Neural progenitor cell (in vitro differentiated cells): ENCODE results near the gene DNAJB2. TPM values are rescaled to one million over a fixed set of nuclear protein-coding genes. Genes with fewer than 3 reads are reported as not detected.

Experiments used
- DNase-seq: peaks from one replicate; pipeline ENCODE4 v3.0.0-alpha.2; 2016; ENCODE audit warnings: low spot score
- H2AFZ ChIP-seq: fragments of 200-600 bp; sonication (generic); replicated peaks from 2 replicates; pipeline ENCODE4 v1.6.1; 2016; ENCODE audit warnings: antibody characterized with exemption
- H3F3A ChIP-seq: fragments of 200-600 bp; sonication (generic); 2 replicates; pipeline ENCODE4 v1.6.1; 2016; ENCODE audit warnings: antibody characterized with exemption, low read depth
- H3K27ac ChIP-seq: fragments of 200-600 bp; sonication (generic); 2 replicates; pipeline ENCODE4 v1.5.1; 2016; ENCODE audit warnings: mild to moderate bottlenecking
- H3K27me3 ChIP-seq: fragments of 200-600 bp; sonication (generic); 2 replicates; pipeline ENCODE4 v1.6.1; 2016; ENCODE audit warnings: mild to moderate bottlenecking, moderate library complexity
- H3K36me3 ChIP-seq: fragments of 200-600 bp; sonication (generic); 2 replicates; pipeline ENCODE4 v1.5.1; 2016
- H3K4me1 ChIP-seq: fragments of 200-600 bp; sonication (generic); 2 replicates; pipeline ENCODE4 v1.6.1; 2016; ENCODE audit warnings: mixed run types
- H3K4me2 ChIP-seq: fragments of 200-600 bp; sonication (generic); 2 replicates; pipeline ENCODE4 v1.6.1; 2016
- H3K4me3 ChIP-seq: fragments of 200-600 bp; sonication (generic); 2 replicates; pipeline ENCODE4 v1.5.1; 2016
- H3K79me2 ChIP-seq: fragments of 200-600 bp; sonication (generic); 2 replicates; pipeline ENCODE4 v1.6.1; 2016; ENCODE audit warnings: low read depth
- H3K9ac ChIP-seq: fragments of 200-600 bp; sonication (generic); 2 replicates; pipeline ENCODE4 v1.6.1; 2016
- H3K9me3 ChIP-seq: fragments of 200-600 bp; sonication (generic); 2 replicates; pipeline ENCODE4 v1.5.1; 2016; ENCODE audit warnings: low read depth
- H4K20me1 ChIP-seq: fragments of 200-600 bp; sonication (generic); 2 replicates; pipeline ENCODE4 v1.6.1; 2016; ENCODE audit warnings: low read depth
- H3K27ac Mint-ChIP-seq: 3 replicates; pipeline ENCODE4 v1.8.0; 2021; ENCODE audit warnings: mixed read lengths
- H3K27me3 Mint-ChIP-seq: 2 replicates; pipeline ENCODE4 v1.8.0; 2022; ENCODE audit warnings: low read depth, mild to moderate bottlenecking, inconsistent platforms, moderate library complexity, mixed read lengths; ENCODE audit not compliant: insufficient read depth
- H3K36me3 Mint-ChIP-seq: 3 replicates; pipeline ENCODE4 v1.8.0; 2021; ENCODE audit warnings: mixed read lengths
- H3K4me1 Mint-ChIP-seq: 3 replicates; pipeline ENCODE4 v1.8.0; 2021; ENCODE audit warnings: mixed read lengths
- H3K4me3 Mint-ChIP-seq: 3 replicates; pipeline ENCODE4 v1.8.0; 2021; ENCODE audit warnings: mild to moderate bottlenecking, moderate library complexity, mixed read lengths
- H3K9me3 Mint-ChIP-seq: 3 replicates; pipeline ENCODE4 v1.8.0; 2020; ENCODE audit warnings: mixed read lengths
- EZH2 ChIP-seq: fragments of 200-600 bp; sonication (generic); IDR thresholded peaks from 2 replicates; pipeline ENCODE4 v1.6.1; 2017; ENCODE audit warnings: antibody characterized with exemption, mild to moderate bottlenecking, moderate library complexity
- EZH2phosphoT487 ChIP-seq: fragments of 200-600 bp; sonication (generic); IDR thresholded peaks from 2 replicates; pipeline ENCODE4 v1.6.1; 2017; ENCODE audit warnings: antibody characterized with exemption
- microRNA counts: library from miRNA; unstranded; fragments of <30 nt; microRNA quantifications from one replicate; lab custom pipeline; 2016
- microRNA-seq: library from miRNA; unstranded; fragments of <30 nt; microRNA quantifications from one replicate; pipeline ENCODE4, GENCODE V29; 2016
- small RNA-seq: library from RNA; depleted of rRNA; stranded (forward); fragments of <200 nt; gene quantifications from one replicate; pipeline ENCODE3, GENCODE V24; 2015
- total RNA-seq: library from RNA; depleted of rRNA; stranded (reverse); fragments of >200 nt; gene quantifications from 2 replicates; pipeline ENCODE4 v1.2.3, GENCODE V29; 2015; ENCODE audit warnings: low replicate concordance
- TF ChIP-seq, protein P1 (sequence below): fragments of 200-600 bp; sonication (generic); IDR thresholded peaks from 2 replicates; pipeline ENCODE4 v1.5.1; 2017; ENCODE audit warnings: antibody characterized with exemption, mild to moderate bottlenecking

DNAJB2 gene
- total RNA-seq, 1 donor from 2014 or later, result 35.0 TPM

DNA sequence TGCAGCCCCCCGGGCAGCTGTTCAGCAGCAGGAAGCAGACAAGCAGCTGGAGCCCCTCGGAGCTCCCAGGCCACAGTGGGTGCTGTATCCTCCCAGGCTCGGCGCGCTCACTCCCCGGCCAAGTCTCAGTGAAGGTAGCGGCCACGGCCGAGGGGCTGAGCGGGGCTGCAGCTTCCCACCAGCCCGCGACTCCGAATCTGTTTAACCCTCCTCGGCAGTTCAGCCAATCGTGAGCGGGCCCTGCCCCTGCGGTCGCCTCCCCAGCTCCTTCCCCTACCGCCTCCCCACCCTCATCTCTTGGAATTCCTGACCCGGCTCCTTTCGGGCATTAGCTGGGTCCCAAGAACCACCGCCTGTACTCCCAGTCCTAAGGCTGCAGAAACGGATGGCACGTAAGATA lies 53.4 kb downstream of the DNAJB2 start, which contains the start of gene RESP18:
TSS of gene RESP18 (minus strand) at position 203 of the 400 bp plus-strand sequence.
- no peak within 1 kb of the TSS for H3K27ac Mint-ChIP-seq
- H3K4me2 ChIP-seq, result no peak within 1 kb of the TSS
- no peaks in the 10 kb centered on the region for H3K36me3 Mint-ChIP-seq
- H3K9me3 ChIP-seq, result no peaks in the 10 kb centered on the region
- H3K27me3 Mint-ChIP-seq, result peaks cover 53% of the 10 kb centered on the region
- H3K36me3 ChIP-seq, result no peaks in the 10 kb centered on the region
- peak; percentile 42 for DNase-seq
- no peaks in the 10 kb centered on the region for H3F3A ChIP-seq
- peaks cover 10% of the 10 kb centered on the region for H3K9me3 Mint-ChIP-seq
- no peak within 1 kb of the TSS for H3K27ac ChIP-seq
- H2AFZ ChIP-seq, result no peak within 1 kb of the TSS
- H3K79me2 ChIP-seq, result no peaks in the 10 kb centered on the region
- H4K20me1 ChIP-seq, result peaks cover 28% of the 10 kb centered on the region
- H3K4me3 Mint-ChIP-seq, result peak within 1 kb of the TSS; percentile 1
- peaks cover 23% of the 10 kb centered on the region for H3K4me1 Mint-ChIP-seq
- H3K4me3 ChIP-seq, result no peak within 1 kb of the TSS
- H3K4me1 ChIP-seq, result no peaks in the 10 kb centered on the region
- H3K9ac ChIP-seq, result no peak within 1 kb of the TSS
- TF ChIP-seq, protein P1, sequence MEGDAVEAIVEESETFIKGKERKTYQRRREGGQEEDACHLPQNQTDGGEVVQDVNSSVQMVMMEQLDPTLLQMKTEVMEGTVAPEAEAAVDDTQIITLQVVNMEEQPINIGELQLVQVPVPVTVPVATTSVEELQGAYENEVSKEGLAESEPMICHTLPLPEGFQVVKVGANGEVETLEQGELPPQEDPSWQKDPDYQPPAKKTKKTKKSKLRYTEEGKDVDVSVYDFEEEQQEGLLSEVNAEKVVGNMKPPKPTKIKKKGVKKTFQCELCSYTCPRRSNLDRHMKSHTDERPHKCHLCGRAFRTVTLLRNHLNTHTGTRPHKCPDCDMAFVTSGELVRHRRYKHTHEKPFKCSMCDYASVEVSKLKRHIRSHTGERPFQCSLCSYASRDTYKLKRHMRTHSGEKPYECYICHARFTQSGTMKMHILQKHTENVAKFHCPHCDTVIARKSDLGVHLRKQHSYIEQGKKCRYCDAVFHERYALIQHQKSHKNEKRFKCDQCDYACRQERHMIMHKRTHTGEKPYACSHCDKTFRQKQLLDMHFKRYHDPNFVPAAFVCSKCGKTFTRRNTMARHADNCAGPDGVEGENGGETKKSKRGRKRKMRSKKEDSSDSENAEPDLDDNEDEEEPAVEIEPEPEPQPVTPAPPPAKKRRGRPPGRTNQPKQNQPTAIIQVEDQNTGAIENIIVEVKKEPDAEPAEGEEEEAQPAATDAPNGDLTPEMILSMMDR, result no peak
- TF ChIP-seq EZH2 (no peak), EZH2phosphoT487 (no peak)
- H3K27me3 ChIP-seq, result peaks cover 99% of the 10 kb centered on the region

DNA sequence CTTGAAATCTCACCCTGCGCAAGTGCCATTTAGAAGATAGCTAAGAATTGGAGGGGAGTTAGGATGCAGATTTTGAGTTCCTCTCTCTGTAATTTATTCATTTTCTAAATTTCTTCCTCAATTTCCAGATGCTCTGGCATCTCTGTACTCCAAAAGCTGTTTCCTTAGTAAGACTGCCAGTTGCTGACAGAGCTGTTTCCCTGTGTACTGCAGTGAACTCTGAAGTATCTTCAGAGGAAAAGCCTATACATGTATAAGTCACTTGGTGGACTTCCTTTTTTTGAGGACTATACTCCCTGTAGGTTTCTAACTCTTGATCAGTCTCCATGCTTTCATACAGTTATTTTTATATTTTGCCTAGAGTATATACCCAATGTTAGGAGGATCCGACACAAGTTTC lies 54.9 kb downstream of the DNAJB2 start:
- Mint-ChIP-seq H3K4me1 (peaks cover 17% of the 10 kb centered on the region), H3K4me3 (no peak overlapping the region), H3K36me3 (no peaks in the 10 kb centered on the region), H3K27ac (no peak overlapping the region), H3K27me3 (peaks cover 51% of the 10 kb centered on the region), H3K9me3 (peaks cover 10% of the 10 kb centered on the region)
- H3K36me3 ChIP-seq, result no peaks in the 10 kb centered on the region
- no peak overlapping the region for H2AFZ ChIP-seq
- H3K9me3 ChIP-seq, result no peaks in the 10 kb centered on the region
- peaks cover 98% of the 10 kb centered on the region for H3K27me3 ChIP-seq
- H3F3A ChIP-seq, result no peaks in the 10 kb centered on the region
- no peaks in the 10 kb centered on the region for H3K79me2 ChIP-seq
- peaks cover 28% of the 10 kb centered on the region for H4K20me1 ChIP-seq
- H3K27ac ChIP-seq, result no peak overlapping the region
- TF ChIP-seq EZH2 (no peak), EZH2phosphoT487 (no peak)
- TF ChIP-seq, protein P1, result no peak
- H3K9ac ChIP-seq, result no peak overlapping the region
- no peak overlapping the region for H3K4me2 ChIP-seq
- H3K4me1 ChIP-seq, result no peaks in the 10 kb centered on the region
- DNase-seq, result no peak
- no peak overlapping the region for H3K4me3 ChIP-seq

DNA sequence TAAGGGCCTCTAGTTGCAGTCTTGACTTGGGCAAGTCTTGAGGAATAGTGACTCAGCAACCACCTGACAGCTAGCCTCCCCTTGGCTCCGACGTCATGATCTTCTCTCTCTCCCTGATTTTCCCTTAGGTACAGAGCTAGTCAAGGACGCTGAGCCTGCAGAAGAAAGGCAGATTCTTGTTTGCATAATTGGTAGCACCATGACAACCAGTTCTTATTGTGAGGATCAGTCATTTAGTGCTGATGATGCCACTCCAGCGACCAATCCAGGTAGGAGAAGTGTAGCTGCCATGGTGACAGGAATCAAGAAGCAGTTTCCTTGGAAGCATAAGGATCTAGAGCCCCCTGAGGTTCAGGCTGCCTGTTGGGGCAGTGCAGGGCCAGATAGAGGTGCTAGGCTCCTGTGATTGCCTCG lies 56.2 kb downstream of the DNAJB2 start:
- H3K27ac Mint-ChIP-seq, result no peak overlapping the region
- H3K27ac ChIP-seq, result no peak overlapping the region

More for the DNA sequence above, 56.2 kb downstream of the DNAJB2 start:
- peaks cover 25% of the 10 kb centered on the region for H4K20me1 ChIP-seq
- no peaks in the 10 kb centered on the region for H3K36me3 ChIP-seq
- H3K9ac ChIP-seq, result no peak overlapping the region
- H3K9me3 ChIP-seq, result no peaks in the 10 kb centered on the region
- no peaks in the 10 kb centered on the region for H3K4me1 ChIP-seq
- Mint-ChIP-seq H3K9me3 (peaks cover 10% of the 10 kb centered on the region), H3K4me3 (no peak overlapping the region), H3K36me3 (no peaks in the 10 kb centered on the region), H3K4me1 (peaks cover 17% of the 10 kb centered on the region), H3K27me3 (peaks cover 46% of the 10 kb centered on the region)
- no peak overlapping the region for H2AFZ ChIP-seq
- DNase-seq, result peak; percentile 6
- no peaks in the 10 kb centered on the region for H3F3A ChIP-seq
- no peak overlapping the region for H3K4me2 ChIP-seq
- no peak overlapping the region for H3K4me3 ChIP-seq
- TF ChIP-seq EZH2phosphoT487 (no peak), EZH2 (no peak)
- TF ChIP-seq, protein P1, result no peak
- H3K79me2 ChIP-seq, result no peaks in the 10 kb centered on the region
- H3K27me3 ChIP-seq, result peaks cover 98% of the 10 kb centered on the region

MicroRNAs encoded within 50 kb of the gene (microRNA counts, 767-probe panel; counts per million panel counts)
- 460 counts per million, percentile 90 among the panel's probes with 10 or more counts for microRNA hsa-miR-153 (lab: Ali Mortazavi, UCI)

Small RNA genes within 50 kb of the gene (microRNA-seq; reads per million reads assigned to microRNA genes)
- not detected for gene MIR153-1

Small RNA genes within 50 kb of the gene (small RNA-seq; reads per million reads assigned to genes)
- not detected for gene MIR153-1

Other genes starting within 250 kb of the DNAJB2 start
- gene CFAP65, start 237.8 kb upstream of the DNAJB2 start, total RNA-seq, result 0.22 and 0.80 TPM in 2 replicates
- 0.06 TPM in 1 of 2 replicates, not detected in the other for gene IHH, start 218.4 kb upstream of the DNAJB2 start, total RNA-seq
- 23.9 and 25.5 TPM in 2 replicates for gene NHEJ1, start 118.6 kb upstream of the DNAJB2 start, total RNA-seq
- gene SLC23A3, start 109.3 kb upstream of the DNAJB2 start, total RNA-seq, result 0.06 and 1.4 TPM in 2 replicates
- gene CNPPD1, start 102.4 kb upstream of the DNAJB2 start, total RNA-seq, result 15.8 and 21.8 TPM in 2 replicates
- 32.9 and 53.5 TPM in 2 replicates for gene RETREG2, start 101.1 kb upstream of the DNAJB2 start, total RNA-seq
- 13.6 and 23.8 TPM in 2 replicates for gene ZFAND2B, start 72.6 kb upstream of the DNAJB2 start, total RNA-seq
- 14.0 and 14.3 TPM in 2 replicates for gene ABCB6, start 60.4 kb upstream of the DNAJB2 start, total RNA-seq
- 32.7 and 40.3 TPM in 2 replicates for gene ATG9A, start 49.7 kb upstream of the DNAJB2 start, total RNA-seq
- 65.9 and 76.3 TPM in 2 replicates for gene ANKZF1, start 49.6 kb upstream of the DNAJB2 start, total RNA-seq
- gene GLB1L, start 33.9 kb upstream of the DNAJB2 start, total RNA-seq, result 7.2 and 14.7 TPM in 2 replicates
- gene STK16, start 33.9 kb upstream of the DNAJB2 start, total RNA-seq, result 19.9 and 26.8 TPM in 2 replicates
- gene TUBA4B, start 26.1 kb upstream of the DNAJB2 start, total RNA-seq, result not detected in 2 replicates
- gene TUBA4A, start 25.4 kb upstream of the DNAJB2 start, total RNA-seq, result 0.56 TPM in 1 of 2 replicates, not detected in the other
- 0.60 and 4.2 TPM in 2 replicates for gene PTPRN, start 30.0 kb downstream of the DNAJB2 start, total RNA-seq
- gene RESP18, start 53.4 kb downstream of the DNAJB2 start, total RNA-seq, result not detected in 2 replicates
- gene DNPEP, start 108.5 kb downstream of the DNAJB2 start, total RNA-seq, result 36.6 and 120 TPM in 2 replicates
- 0.31 TPM in 1 of 2 replicates, not detected in the other for gene DES, start 139.0 kb downstream of the DNAJB2 start, total RNA-seq
- 5.6 and 18.4 TPM in 2 replicates for gene SPEG, start 155.5 kb downstream of the DNAJB2 start, total RNA-seq
- gene GMPPA, start 219.5 kb downstream of the DNAJB2 start, total RNA-seq, result 23.8 and 49.3 TPM in 2 replicates
- gene ASIC4, start 235.1 kb downstream of the DNAJB2 start, total RNA-seq, result 0.26 and 2.4 TPM in 2 replicates